ENCODE measurements around the gene LENG1.

GRCh38 chr19:54137699-54138488 is 21.6 kb downstream of the LENG1 start, which contains the start of gene CNOT3:
- TF ChIP-seq KLF9 (tag by site-specific recombination; IDR thresholded peaks at IDR 0.05; ENCODE audit: low read depth) (no peak; the same call in 1 of the 2 replicates), CTCF (tag by site-specific recombination; IDR thresholded peaks at IDR 0.05) (no peak), ZSCAN18 (tag by site-specific recombination; IDR thresholded peaks at IDR 0.05) (no peak), ZFP37 (tag by site-specific recombination; IDR thresholded peaks at IDR 0.05) (0 out of 2 replicates have a peak, but pooled peaks have one; percentile 33), MYNN (tag by site-specific recombination; IDR thresholded peaks at IDR 0.05; ENCODE audit: borderline replicate concordance) (no peak), ZNF768 (tag by site-specific recombination; IDR thresholded peaks at IDR 0.05) (no peak), ZSCAN30 (tag by site-specific recombination; IDR thresholded peaks at IDR 0.05) (no peak), YY1 (tag by site-specific recombination; IDR thresholded peaks at IDR 0.05) (peak; percentile 82)
